ENCODE data around the gene LOXL3.

LOXL3 gene

GRCh38 chr2:74505448-74506246 is 48.1 kb downstream of the LOXL3 start:
- DNase-seq (ENCODE audit: low read depth), result no peak

- DNase-seq (ENCODE audit: low read depth), result no peak
These were observed 49.2 kb downstream of the LOXL3 start for GRCh38 chr2:74504591-74504990.

- DNase-seq (ENCODE audit: low read depth), result no peak
These were observed 50.0 kb downstream of the LOXL3 start for GRCh38 chr2:74503506-74504475.

GRCh38 chr2:74502720-74503505 is 50.8 kb downstream of the LOXL3 start:
- no peak for DNase-seq (ENCODE audit: low read depth)

- no peak for DNase-seq (ENCODE audit: low read depth)
These were observed 51.5 kb downstream of the LOXL3 start for GRCh38 chr2:74502147-74502719.

- no peak for DNase-seq (ENCODE audit: low read depth)
These were observed 52.2 kb downstream of the LOXL3 start for GRCh38 chr2:74501335-74502071.

GRCh38 chr2:74500578-74500946 is 53.2 kb downstream of the LOXL3 start:
- DNase-seq (ENCODE audit: low read depth), result no peak

- DNase-seq (ENCODE audit: low read depth), result no peak
These were observed 53.7 kb downstream of the LOXL3 start for GRCh38 chr2:74499940-74500577.

- no peak for DNase-seq (ENCODE audit: low read depth)
These were observed 54.3 kb downstream of the LOXL3 start, which contains the start of gene LBX2 for GRCh38 chr2:74499267-74499939. TSS of gene LBX2 (minus strand) at chr2:74499603. CDS start at chr2:74499537, 66 bp downstream.

- no peak for DNase-seq (ENCODE audit: low read depth)
These were observed 55.1 kb downstream of the LOXL3 start for GRCh38 chr2:74498500-74499266.

GRCh38 chr2:74497777-74498499 is 55.8 kb downstream of the LOXL3 start:
- DNase-seq (ENCODE audit: low read depth), result no peak

GRCh38 chr2:74496997-74497776 is 56.6 kb downstream of the LOXL3 start:
- no peak for DNase-seq (ENCODE audit: low read depth)

GRCh38 chr2:74495440-74495839 is 58.3 kb downstream of the LOXL3 start:
- DNase-seq (ENCODE audit: low read depth), result no peak

- no peak for DNase-seq (ENCODE audit: low read depth)
These were observed 60.2 kb downstream of the LOXL3 start for GRCh38 chr2:74493546-74493945.

- no peak for DNase-seq (ENCODE audit: low read depth)
These were observed 61.8 kb downstream of the LOXL3 start for GRCh38 chr2:74491648-74492544.

- DNase-seq (ENCODE audit: low read depth), result no peak
These were observed 63.8 kb downstream of the LOXL3 start for GRCh38 chr2:74489906-74490305.

Measured in stimulated activated CD8-positive, alpha-beta memory T cell treated with anti-CD3 and anti-CD28 coated beads, Interleukin-12 subunit alpha, Interleukin-12 subunit beta, amount 100 ng/mL, for 1 hour (primary cell).